K562 (cell line): ENCODE measurements around the gene E2F2. TPM values are rescaled to one million over a fixed set of nuclear protein-coding genes. Genes with fewer than 3 reads are reported as not detected.

ENCODE experiments used
- ATF1 ChIP-seq, 2 experiments: fragments of 450-650 bp in 1 of 2; IDR thresholded peaks; 2 replicates each; pipeline ENCODE4 v1.6.1; 2016; ENCODE audit warnings: missing compliant biosample characterization in 1 of 2, missing genetic modification characterization in 1 of 2
- E2F6 ChIP-seq, 2 experiments: IDR thresholded peaks; 2 replicates each; pipeline ENCODE4 v1.6.1; 2011; ENCODE audit warnings: borderline replicate concordance in 1 of 2, control low read depth in 1 of 2, low read depth in 1 of 2, low read length in 1 of 2, mild to moderate bottlenecking in 1 of 2, mixed read lengths in 1 of 2, moderate library complexity in 1 of 2; ENCODE audit not compliant: insufficient read depth in 1 of 2, insufficient read length in 1 of 2, poor library complexity in 1 of 2, severe bottlenecking in 1 of 2; ENCODE audit errors: extremely low read depth in 1 of 2
- FOXK2 ChIP-seq, 2 experiments: fragments of 450-650 bp; IDR thresholded peaks in 1 of 2; conservative IDR thresholded peaks in 1 of 2; 2 replicates each; pipeline ENCODE4 v1.6.1; 2016; ENCODE audit warnings: low read depth in 2 of 2, mild to moderate bottlenecking in 1 of 2
- MTF1 ChIP-seq: fragments of 250-450 bp; sonication (Bioruptor Pico); IDR thresholded peaks from 2 replicates; pipeline ENCODE4 v1.9.0; 2021; ENCODE audit warnings: moderate library complexity, mild to moderate bottlenecking, inconsistent platforms, borderline replicate concordance
- MXD1 ChIP-seq: fragments of 250-450 bp; sonication (Bioruptor Pico); IDR thresholded peaks from 2 replicates; pipeline ENCODE4 v1.8.0; 2021; ENCODE audit warnings: borderline replicate concordance, mild to moderate bottlenecking, moderate library complexity; ENCODE audit not compliant: poor library complexity, severe bottlenecking
- NR2C2 ChIP-seq, 2 experiments: fragments of 200-800 bp in 1 of 2; sonication (Bioruptor generic) in 1 of 2; sonication (generic) in 1 of 2; formaldehyde crosslinking in 1 of 2; IDR thresholded peaks; 2 replicates each; pipeline versions ENCODE4 v1.6.1 to v1.8.0; 2016 to 2022; ENCODE audit warnings: mild to moderate bottlenecking in 1 of 2, missing compliant biosample characterization in 1 of 2, missing genetic modification characterization in 1 of 2, missing genetic modification reagents in 1 of 2
- OTX1 ChIP-seq: fragments of 450-650 bp; formaldehyde crosslinking; IDR thresholded peaks from 2 replicates; pipeline ENCODE4 v1.4.0; 2022; ENCODE audit warnings: mild to moderate bottlenecking
- SFPQ ChIP-seq: fragments of 200-400 bp; formaldehyde crosslinking; IDR thresholded peaks from 2 replicates; pipeline ENCODE4 v1.6.1; 2017; ENCODE audit warnings: mild to moderate bottlenecking, low read depth, low read length, moderate library complexity
- SRSF7 ChIP-seq: fragments of 200-400 bp; formaldehyde crosslinking; optimal IDR thresholded peaks from 2 replicates; pipeline ENCODE3; 2017; ENCODE audit warnings: mild to moderate bottlenecking, low read depth, low read length
- STAG1 ChIP-seq: sonication (generic); formaldehyde crosslinking; IDR thresholded peaks from 2 replicates; pipeline ENCODE4 v1.5.0; 2020; ENCODE audit warnings: missing genetic modification reagents, borderline replicate concordance
- TEAD1 ChIP-seq, 2 experiments: fragments of 450-650 bp in 1 of 2; sonication (generic) in 1 of 2; formaldehyde crosslinking; IDR thresholded peaks; 2 replicates each; pipeline versions ENCODE4 v1.4.0 to v1.8.0; 2020 to 2022; ENCODE audit warnings: mild to moderate bottlenecking in 2 of 2, missing genetic modification reagents in 1 of 2
- ZBTB2 ChIP-seq: fragments of 450-650 bp; IDR thresholded peaks from 2 replicates; pipeline ENCODE4 v1.6.1; 2016; ENCODE audit warnings: antibody characterized with exemption
- ZBTB43 ChIP-seq: sonication (generic); formaldehyde crosslinking; IDR thresholded peaks from 2 replicates; pipeline ENCODE4 v1.8.0; 2023; ENCODE audit warnings: mild to moderate bottlenecking, missing genetic modification reagents
- ZBTB5 ChIP-seq: fragments of 450-650 bp; IDR thresholded peaks from 2 replicates; pipeline ENCODE4 v1.6.1; 2017; ENCODE audit warnings: antibody characterized with exemption
- ZNF445 ChIP-seq: fragments of 250-450 bp; sonication (Bioruptor Pico); IDR thresholded peaks from 2 replicates; pipeline ENCODE4 v1.4.0; 2020; ENCODE audit warnings: low read depth, mild to moderate bottlenecking, moderate library complexity
- polyA plus RNA-seq, 8 experiments: library from polyadenylated mRNA; depleted of rRNA in 4 of 8; stranded (reverse) in 5 of 8; unstranded in 3 of 8; fragments of >200 nt; fragmentation: Nextera tagmentation in 2 of 8; fragmentation: Illumina TruSeq in 1 of 8; extraction: Ambion mirVana in 2 of 8; extraction: Trizol in 1 of 8; gene quantifications; 2 replicates each; pipeline versions ENCODE4 v1.2.1 to v1.2.3, GENCODE V29; 2011 to 2014; ENCODE audit warnings: inconsistent platforms in 1 of 8, missing spikeins in 1 of 8
- total RNA-seq, 7 experiments: library from RNA; depleted of rRNA in 6 of 7; stranded (reverse); fragments of >200 nt in 6 of 7; fragmentation: Illumina TruSeq in 2 of 7; extraction: Trizol in 2 of 7; gene quantifications; 2 replicates each; pipeline versions ENCODE4 v1.2.1 to v1.2.3, GENCODE V29; 2011 to 2021; ENCODE audit warnings: low replicate concordance in 1 of 7

E2F2 gene
- total and polyA plus RNA-seq, 9 of the 15 experiments (the other 6 are each of a cell fraction or from before 2014, with no cell fraction given) = 3.1 to 25.3 (median 11.4) TPM

- no peak for TF ChIP-seq FOXK2 (conservative IDR thresholded peaks at IDR 0.05 in 1 of 2, IDR thresholded peaks at IDR 0.05 in 1 of 2; ENCODE audit: low read depth in 2 of 2)
- TF ChIP-seq ZNF445 (CRISPR knock-in tag) = no peak
- TF ChIP-seq MXD1 (CRISPR knock-in tag) = no peak
- TF ChIP-seq ZBTB5 = no peak
- TF ChIP-seq ZBTB2 = no peak
- 0 out of 2 replicates have a peak, but pooled peaks have one; percentile 7 for TF ChIP-seq STAG1 (CRISPR knock-in tag)
- peak in 1 of 2 experiments; percentile 64 for TF ChIP-seq E2F6 (IDR thresholded peaks at IDR 0.05; ENCODE audit: borderline replicate concordance in 1 of 2, extremely low read depth in 1 of 2, insufficient read depth in 1 of 2, insufficient read length in 1 of 2, low read depth in 1 of 2, low read length in 1 of 2, poor library complexity in 1 of 2, severe bottlenecking in 1 of 2)
- TF ChIP-seq SFPQ = no peak
- no peak for TF ChIP-seq NR2C2 (CRISPR knock-in tag; IDR thresholded peaks at IDR 0.05)
- peak; percentile 45 for TF ChIP-seq NR2C2 (tag; IDR thresholded peaks at IDR 0.05)
- no peak for TF ChIP-seq SRSF7
- TF ChIP-seq TEAD1 (CRISPR knock-in tag; IDR thresholded peaks at IDR 0.05) = 0 out of 4 replicates have a peak, but pooled peaks of 1 of the 2 experiments have one; percentile 4
- no peak for TF ChIP-seq MTF1 (CRISPR knock-in tag)
- peak; percentile 71; the same call in 1 of the 2 replicates for TF ChIP-seq ZBTB43 (CRISPR knock-in tag)
- TF ChIP-seq ATF1 (CRISPR knock-in tag; IDR thresholded peaks at IDR 0.05) = no peak
- TF ChIP-seq ATF1 (tag; IDR thresholded peaks at IDR 0.05) = 0 out of 2 replicates have a peak, but pooled peaks have one; percentile 23
- no peak for TF ChIP-seq OTX1 (CRISPR knock-in tag)
These were observed 47.4 kb downstream of the E2F2 start, which contains the start of gene ASAP3 (continued) for GRCh38 chr1:23483321-23484252.
